ENCODE results near the gene CCDC182. TPM values are rescaled to one million over a fixed set of nuclear protein-coding genes. Genes with fewer than 3 reads are reported as not detected.

Gene CCDC182
- total and polyA plus RNA-seq, 2 of the 13 experiments (the other 11 are each of a cell fraction or from before 2014, with no cell fraction given): not detected

DNA sequence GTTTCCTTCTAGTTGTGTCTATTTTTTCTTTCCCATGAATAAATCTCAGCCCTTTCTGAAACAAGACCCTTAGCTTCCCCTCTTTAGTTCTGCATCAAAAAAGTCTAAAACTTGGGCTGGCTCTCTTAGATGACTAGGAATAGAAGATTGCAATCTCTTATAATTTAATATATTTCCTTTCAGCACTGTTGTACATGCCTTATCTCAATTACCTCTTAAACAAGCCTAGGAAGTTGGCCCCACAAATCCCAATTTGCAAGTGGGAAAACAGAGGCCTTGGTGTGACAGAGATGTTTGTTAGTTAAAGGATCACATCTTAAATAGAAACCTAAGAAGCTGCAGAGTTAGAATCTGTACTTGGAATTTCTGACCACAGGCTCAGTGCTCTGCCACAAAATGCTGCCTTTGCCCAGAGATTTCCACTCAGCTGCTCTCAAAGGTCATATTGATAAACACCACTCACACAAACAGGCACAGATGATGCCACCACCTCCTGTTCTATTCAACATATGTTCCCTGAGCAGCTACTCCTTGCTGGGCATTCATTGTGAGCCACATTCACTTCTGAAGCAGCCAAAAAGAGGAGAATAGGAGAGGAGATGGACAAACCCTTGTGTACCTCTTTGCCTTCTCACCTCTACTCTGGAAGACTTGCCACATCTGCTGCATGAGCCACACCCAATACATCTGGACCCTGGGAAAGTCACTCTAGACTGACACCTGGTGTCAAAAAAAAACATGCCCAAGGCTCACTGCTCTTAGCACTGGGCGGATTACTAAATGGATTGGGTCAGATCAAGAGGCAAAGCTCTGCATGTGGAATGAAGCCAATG, 5.5 kb downstream of the CCDC182 start (continued):
- TF ChIP-seq, protein P1, sequence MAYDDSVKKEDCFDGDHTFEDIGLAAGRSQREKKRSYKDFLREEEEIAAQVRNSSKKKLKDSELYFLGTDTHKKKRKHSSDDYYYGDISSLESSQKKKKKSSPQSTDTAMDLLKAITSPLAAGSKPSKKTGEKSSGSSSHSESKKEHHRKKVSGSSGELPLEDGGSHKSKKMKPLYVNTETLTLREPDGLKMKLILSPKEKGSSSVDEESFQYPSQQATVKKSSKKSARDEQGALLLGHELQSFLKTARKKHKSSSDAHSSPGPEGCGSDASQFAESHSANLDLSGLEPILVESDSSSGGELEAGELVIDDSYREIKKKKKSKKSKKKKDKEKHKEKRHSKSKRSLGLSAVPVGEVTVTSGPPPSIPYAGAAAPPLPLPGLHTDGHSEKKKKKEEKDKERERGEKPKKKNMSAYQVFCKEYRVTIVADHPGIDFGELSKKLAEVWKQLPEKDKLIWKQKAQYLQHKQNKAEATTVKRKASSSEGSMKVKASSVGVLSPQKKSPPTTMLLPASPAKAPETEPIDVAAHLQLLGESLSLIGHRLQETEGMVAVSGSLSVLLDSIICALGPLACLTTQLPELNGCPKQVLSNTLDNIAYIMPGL (CRISPR knock-in tag; IDR thresholded peaks at IDR 0.05; ENCODE audit: borderline replicate concordance in 1 of 2, low read depth in 1 of 2): 0 out of 4 replicates have a peak, but pooled peaks of 1 of the 2 experiments have one; percentile 22
- TF ChIP-seq ZNF614 (CRISPR knock-in tag; IDR thresholded peaks at IDR 0.05; ENCODE audit: borderline replicate concordance): 0 out of 2 replicates have a peak, but pooled peaks have one; percentile 34
- peak; percentile 97 for TF ChIP-seq ZBTB42 (CRISPR knock-in tag; IDR thresholded peaks at IDR 0.05)
- peak; percentile 17; the same call in 1 of the 2 replicates for TF ChIP-seq ZMYM4 (CRISPR knock-in tag; IDR thresholded peaks at IDR 0.05)
- TF ChIP-seq STAG1 (CRISPR knock-in tag; IDR thresholded peaks at IDR 0.05): peak; percentile 81
- no peak for TF ChIP-seq SP140L (CRISPR knock-in tag; IDR thresholded peaks at IDR 0.05; ENCODE audit: borderline replicate concordance)
- TF ChIP-seq RAD21 (CRISPR knock-in tag; IDR thresholded peaks at IDR 0.05): 0 out of 2 replicates have a peak, but pooled peaks have one; percentile 36
- TF ChIP-seq CREB1 (IDR thresholded peaks at IDR 0.05): no peak
- no peak for TF ChIP-seq CREB1 (CRISPR knock-in tag; IDR thresholded peaks at IDR 0.05)
- TF ChIP-seq ZNF329 (CRISPR knock-in tag; IDR thresholded peaks at IDR 0.05; ENCODE audit: low read depth): no peak
- TF ChIP-seq, protein P2, sequence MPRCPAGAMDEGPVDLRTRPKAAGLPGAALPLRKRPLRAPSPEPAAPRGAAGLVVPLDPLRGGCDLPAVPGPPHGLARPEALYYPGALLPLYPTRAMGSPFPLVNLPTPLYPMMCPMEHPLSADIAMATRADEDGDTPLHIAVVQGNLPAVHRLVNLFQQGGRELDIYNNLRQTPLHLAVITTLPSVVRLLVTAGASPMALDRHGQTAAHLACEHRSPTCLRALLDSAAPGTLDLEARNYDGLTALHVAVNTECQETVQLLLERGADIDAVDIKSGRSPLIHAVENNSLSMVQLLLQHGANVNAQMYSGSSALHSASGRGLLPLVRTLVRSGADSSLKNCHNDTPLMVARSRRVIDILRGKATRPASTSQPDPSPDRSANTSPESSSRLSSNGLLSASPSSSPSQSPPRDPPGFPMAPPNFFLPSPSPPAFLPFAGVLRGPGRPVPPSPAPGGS (CRISPR knock-in tag; IDR thresholded peaks at IDR 0.05): 0 out of 2 replicates have a peak, but pooled peaks have one; percentile 36

All from HepG2 (cell line).